ENCODE data around the gene ZIC2. TPM values are rescaled to one million over a fixed set of nuclear protein-coding genes. Genes with fewer than 3 reads are reported as not detected.

ZIC2 gene
- total and polyA plus RNA-seq, 2 of the 8 experiments (the other 6 are each of a cell fraction or from before 2014, with no cell fraction given) = 53.2 to 372 TPM

GRCh38 chr13:99985886-99986527 lies 4.4 kb downstream of the ZIC2 start (continued):
- TF ChIP-seq USF2 (IDR thresholded peaks at IDR 0.05; ENCODE audit: low read length) (no peak), FOSL1 (IDR thresholded peaks at IDR 0.05; ENCODE audit: insufficient read depth, low read depth, low read length) (no peak), EZH2 (IDR thresholded peaks at IDR 0.05; ENCODE audit: low read depth, low read length, severe bottlenecking) (no peak)
